ENCODE results near the gene MCMBP.

DNA sequence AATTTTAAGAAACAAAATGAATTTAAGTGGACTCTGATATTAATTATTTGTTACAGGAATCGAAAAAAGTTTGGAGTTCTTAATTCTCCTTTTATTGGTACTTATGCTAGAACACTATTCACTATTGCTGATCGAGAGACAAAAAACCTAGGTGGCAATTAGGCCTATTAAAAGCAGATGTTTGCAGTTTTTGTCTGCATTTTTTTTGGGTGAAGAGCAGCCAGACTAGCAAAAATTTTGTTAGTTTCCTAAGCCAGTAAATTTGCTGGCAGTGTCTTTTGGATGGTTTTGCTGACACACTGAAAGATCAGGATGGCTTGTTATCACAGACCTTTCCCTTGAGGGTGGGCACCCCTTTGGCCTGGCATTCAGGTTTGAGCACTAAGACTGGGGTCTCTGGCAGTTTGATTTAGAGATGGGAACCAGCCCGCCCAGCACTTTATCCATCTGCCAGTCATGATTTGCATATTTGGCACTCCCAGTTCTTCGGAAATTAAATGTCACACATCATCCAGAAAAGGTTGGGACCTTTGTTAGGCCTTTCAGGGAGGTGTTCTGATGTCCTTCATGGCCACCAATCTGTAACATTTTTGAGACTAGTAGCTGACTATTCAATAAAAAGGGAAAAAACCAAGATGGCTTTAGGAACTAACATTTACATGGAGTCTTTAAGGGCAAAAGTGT is 89.5 kb downstream of the MCMBP start:
- TF ChIP-seq, protein P1, sequence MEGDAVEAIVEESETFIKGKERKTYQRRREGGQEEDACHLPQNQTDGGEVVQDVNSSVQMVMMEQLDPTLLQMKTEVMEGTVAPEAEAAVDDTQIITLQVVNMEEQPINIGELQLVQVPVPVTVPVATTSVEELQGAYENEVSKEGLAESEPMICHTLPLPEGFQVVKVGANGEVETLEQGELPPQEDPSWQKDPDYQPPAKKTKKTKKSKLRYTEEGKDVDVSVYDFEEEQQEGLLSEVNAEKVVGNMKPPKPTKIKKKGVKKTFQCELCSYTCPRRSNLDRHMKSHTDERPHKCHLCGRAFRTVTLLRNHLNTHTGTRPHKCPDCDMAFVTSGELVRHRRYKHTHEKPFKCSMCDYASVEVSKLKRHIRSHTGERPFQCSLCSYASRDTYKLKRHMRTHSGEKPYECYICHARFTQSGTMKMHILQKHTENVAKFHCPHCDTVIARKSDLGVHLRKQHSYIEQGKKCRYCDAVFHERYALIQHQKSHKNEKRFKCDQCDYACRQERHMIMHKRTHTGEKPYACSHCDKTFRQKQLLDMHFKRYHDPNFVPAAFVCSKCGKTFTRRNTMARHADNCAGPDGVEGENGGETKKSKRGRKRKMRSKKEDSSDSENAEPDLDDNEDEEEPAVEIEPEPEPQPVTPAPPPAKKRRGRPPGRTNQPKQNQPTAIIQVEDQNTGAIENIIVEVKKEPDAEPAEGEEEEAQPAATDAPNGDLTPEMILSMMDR (conservative IDR thresholded peaks at IDR 0.05; ENCODE audit: low read length) = no peak
- no peak for TF ChIP-seq EZH2phosphoT487 (IDR thresholded peaks at IDR 0.05; ENCODE audit: borderline replicate concordance, low read depth, low read length)
